Measurements from ENCODE around the gene CDC5L.
"Not testable (repeated sequence)": the region's sequence is repeated elsewhere in the genome, so short reads cannot be mapped to it uniquely, and the experiment has no call there.

Gene CDC5L

GRCh38 chr6:44387346-44388134 is at the start of gene CDC5L:
Gene CDC5L (plus strand): TSS chr6:44387706. CDS start chr6:44387824, 118 bp downstream.
- peak; percentile 90 for DNase-seq

GRCh38 chr6:44338228-44339122 is 49.0 kb upstream of the CDC5L start:
- DNase-seq, result peak; percentile 48

- no peak for DNase-seq
Observed at GRCh38 chr6:44339301-44339700, 48.2 kb upstream of the CDC5L start.

DNA sequence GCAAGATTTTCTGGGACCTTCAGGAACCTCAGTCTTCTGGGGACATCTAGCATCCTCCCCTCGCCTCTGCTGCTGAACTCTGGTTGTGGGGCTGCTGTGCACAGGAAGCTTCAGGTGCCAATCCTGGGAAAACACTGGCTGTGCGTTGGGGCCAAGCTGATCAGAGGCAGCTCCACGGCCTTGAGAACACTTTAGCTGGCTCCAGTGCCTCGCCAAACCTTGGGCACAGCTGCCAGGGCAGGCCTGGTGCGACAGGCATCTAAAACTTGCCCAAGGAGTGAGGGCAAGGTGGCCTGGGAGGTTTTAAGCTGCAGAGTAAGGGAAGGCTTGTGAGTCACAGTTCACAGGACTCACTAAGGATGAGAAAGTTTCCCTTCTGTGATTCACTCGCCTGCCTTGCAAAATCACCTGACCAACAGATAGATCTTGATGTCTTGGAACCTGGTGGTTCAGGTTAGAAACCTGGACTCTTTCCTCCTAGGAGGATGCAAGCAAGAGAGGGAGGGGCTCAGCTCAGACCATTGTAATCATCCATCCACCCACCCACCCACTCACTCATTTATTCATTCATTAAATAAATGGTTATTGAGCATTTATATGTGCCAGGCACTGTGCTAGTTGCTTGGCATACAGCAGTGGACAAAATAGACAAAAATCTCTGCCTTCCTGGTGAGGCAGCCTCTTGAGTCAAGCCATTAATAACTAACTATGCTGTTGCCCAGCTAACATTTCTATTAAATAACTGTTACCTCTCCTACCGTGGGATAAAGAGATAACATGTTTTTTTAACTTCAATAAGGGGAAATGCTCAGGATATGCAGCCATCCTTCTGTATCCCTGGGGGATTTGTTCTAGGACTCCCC is 47.5 kb upstream of the CDC5L start:
- DNase-seq, result no peak

- no peak for DNase-seq
Observed at GRCh38 chr6:44341095-44341890, 46.2 kb upstream of the CDC5L start.

DNA sequence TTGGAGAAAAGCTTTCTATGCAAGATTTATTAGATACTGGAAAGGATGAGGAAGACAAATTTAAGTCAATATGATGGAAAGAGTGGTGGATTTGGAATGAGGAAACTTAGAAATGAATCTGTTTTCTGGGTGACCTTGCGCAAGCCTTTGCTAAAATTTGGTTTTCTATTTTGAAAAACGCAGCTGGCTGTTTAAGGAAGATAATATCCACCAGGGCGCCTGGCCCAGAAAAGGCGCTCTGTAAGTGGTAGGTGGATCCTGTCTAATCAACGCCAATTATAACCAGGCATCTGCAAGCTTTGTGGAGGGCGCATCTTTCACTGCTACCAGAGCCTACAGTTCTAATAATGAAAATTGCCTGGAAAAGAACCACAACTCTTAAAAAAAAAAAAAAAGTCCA is 45.5 kb upstream of the CDC5L start:
- DNase-seq, result no peak

GRCh38 chr6:44342489-44342888 is 45.0 kb upstream of the CDC5L start, which contains the start of gene SPATS1:
Gene SPATS1 (plus strand): TSS chr6:44342650. CDS start chr6:44343096, 446 bp downstream.
- DNase-seq, result no peak

GRCh38 chr6:44346818-44347217 is 40.7 kb upstream of the CDC5L start:
- not testable (repeated sequence) for DNase-seq

GRCh38 chr6:44349904-44350649 is 37.4 kb upstream of the CDC5L start:
- no peak for DNase-seq

DNA sequence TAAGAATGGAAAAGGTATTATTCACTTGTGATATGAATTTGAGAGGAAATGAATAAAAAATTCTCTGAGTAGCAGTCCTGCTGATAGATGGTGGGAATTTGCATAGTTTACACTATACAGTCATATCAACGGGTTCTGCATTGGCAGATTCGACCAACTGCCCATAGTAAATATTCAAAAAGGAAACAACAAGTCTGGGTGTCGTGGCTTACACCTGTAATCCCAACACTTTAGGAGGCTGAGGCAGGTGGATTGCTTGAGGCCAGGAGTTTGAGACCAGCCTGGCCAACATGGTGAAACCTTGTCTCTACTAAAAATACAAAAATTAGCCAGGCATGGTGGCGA is 36.9 kb upstream of the CDC5L start:
- DNase-seq, result not testable (repeated sequence)

DNA sequence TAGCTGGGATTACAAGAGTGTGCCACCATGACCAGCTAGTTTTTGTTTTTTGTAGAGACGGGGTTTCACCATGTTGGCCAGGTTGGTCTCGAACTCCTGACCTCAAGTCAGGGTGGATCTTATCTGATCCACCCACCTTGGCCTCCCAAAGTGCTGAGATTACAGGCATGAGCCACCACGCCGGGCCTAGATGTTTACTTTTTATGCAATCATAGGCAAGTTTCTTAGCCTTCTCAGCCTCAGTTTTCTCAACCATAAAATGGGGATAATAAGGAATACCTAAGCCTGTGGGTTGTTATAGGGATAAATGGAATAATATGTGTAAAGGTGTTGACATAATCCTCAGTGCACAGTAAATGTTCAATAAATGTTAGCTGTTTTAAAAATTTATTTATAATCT is 35.2 kb upstream of the CDC5L start:
- no peak for DNase-seq

DNA sequence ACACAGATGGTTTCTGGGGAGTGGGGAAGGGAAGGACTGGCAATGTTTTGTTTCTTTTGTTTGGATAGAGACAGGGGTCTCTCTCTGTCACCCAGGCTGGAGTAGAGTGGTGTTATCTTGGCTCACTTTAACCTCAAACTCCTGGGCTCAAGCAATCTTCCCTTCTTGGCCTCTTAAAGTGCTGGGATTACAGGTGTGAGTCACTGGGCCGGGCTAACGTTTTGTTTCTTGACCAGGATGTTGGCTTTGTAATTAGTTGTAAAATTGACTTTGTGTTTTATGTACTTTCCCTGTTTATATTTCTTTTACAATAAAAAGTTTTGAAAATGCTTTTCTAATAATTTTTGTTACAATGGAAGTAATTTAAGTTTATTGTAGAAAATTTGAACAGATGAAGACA is 34.2 kb upstream of the CDC5L start:
- DNase-seq, result no peak

DNA sequence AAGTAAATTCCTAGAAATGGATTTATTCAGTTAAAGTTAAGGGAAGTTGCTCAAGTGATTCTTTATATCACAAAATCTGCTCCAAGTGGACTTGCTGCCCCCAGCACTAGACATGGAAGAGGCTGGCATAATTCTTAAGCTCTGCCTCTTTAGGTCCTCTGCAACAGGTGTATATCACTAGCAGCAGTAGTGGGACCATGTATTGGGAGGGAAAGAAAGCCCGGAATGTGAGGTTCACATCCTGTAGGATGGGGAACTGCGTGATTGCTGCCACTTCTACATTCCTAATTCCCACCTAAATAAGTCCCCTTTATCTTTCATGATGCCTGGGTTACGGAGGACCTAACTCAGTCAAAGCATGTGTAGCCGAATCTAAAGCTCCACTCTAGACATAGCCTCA is 31.9 kb upstream of the CDC5L start:
- DNase-seq, result no peak

DNA sequence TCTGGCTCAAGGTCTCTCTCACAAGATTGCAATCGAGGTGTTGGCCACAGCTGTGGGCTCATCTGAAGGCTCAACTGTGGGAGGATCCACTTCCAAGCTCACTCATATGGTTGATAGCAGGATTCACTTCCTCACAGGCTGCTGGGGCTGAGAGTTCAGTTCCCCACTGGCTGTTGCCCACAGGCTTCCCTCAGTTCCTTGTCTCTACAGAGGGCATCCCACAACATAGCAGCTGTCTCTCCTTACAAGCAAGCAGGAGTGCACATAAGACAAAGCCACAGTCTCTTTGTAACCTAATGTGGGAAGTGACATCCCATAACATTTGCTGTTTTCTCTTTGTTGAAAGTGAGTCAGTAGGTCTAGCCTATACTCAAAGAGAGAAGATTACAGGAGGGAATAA is 31.0 kb upstream of the CDC5L start:
- DNase-seq, result no peak

GRCh38 chr6:44359973-44360372 is 27.5 kb upstream of the CDC5L start:
- DNase-seq, result no peak

DNA sequence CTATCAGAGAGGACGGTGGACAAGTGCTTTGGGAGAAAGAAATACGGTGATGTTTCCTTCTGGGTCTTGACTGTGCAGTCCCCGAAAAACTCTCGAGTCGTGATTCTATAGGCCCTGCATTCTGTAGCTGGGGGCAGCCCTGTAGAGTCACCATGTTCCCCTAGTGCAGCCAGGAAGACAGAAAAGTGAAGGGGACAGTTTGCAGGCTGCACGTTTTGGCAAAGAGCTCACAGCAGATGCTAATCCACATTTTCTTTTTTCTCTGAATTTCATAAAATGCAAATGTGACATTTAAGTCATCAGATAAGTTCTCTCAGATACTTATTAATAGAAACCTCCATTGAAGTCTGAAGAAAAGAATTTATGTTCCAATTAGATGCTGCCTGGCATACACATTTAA is 25.6 kb upstream of the CDC5L start:
- DNase-seq, result no peak

DNA sequence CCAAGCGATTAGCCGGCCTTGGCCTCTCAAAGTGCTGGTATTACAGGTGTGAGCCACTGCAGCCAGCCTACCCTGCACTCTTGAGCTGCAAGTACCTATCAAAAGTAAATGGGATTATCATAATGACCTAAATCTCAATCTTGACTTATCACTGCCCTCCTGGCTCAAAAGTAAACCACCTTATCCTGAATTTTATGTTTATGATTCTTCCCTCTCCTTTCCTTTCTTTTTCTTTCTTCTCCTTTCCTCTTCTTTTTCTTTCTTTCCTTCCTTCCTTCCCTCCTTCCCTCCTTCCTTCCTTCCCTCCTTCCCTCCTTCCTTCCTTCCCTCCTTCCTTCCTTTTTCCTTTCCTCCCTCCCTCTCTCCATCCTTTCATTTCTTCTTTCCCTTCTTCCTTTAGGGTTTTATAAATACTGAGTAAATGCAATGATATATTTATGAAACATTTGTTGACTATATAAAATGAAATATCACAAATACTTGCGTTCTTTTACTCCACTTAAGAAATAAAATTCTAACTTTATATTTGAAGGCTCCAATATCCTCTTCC is 24.1 kb upstream of the CDC5L start:
- DNase-seq, result no peak

DNA sequence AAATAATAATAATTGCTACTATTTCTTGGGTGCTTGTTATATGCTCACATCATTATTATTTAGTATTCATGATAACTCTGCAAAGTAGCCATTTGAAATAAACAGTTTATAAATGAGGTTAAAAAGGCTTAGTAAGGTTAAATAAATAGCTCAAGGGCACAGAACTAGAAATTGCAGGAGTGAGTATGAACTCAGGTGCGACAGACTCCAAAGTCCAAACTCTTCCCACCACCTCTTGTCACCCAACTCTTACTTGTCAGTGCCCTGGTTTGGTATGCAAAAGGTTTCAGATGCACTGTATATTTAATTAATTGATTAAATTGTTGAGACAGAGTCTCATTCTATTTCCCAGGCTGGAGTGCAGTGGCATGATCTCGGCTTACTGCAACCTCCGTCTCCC is 20.7 kb upstream of the CDC5L start:
- no peak for DNase-seq

DNA sequence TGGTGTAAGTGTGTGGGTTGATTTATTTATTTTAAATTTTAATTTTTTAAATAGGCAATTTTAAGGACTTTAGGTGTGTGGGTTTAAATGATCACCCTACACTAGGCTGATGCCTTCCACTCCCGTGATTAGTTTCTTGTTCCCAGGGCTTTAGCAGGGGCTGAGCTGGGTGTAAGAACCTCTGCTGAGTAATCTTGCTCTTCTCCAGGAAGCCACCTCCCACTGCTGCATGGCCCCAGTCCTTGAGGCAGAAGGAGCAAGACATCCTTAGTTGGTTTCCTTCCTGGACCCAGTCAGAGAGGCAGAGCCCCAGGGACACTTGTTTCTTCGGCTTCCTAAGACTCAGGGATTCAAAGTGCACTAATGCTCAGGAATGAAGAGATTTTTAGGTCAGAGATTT is 19.8 kb upstream of the CDC5L start:
- DNase-seq, result no peak

- no peak for DNase-seq
Observed at GRCh38 chr6:44373051-44373450, 14.5 kb upstream of the CDC5L start.

DNA sequence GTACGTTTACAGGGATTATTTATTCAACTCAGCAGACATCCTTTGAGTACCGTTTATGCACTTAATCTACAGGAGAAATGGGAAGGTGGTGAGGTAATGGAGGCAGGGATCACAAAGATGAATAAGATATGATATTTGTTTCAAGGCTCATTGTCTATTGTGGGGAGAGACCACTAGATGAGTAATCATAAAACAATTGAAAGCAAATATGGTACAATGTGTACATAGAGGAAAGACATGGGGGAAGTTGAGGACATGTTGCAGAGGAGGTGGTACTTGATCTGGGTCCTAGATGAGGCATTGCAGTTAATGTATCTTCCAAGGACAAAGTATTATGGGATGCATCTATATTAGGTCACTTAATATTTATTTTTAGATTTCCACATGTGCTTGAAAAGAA is 13.7 kb upstream of the CDC5L start:
- no peak for DNase-seq
